GM23338 (cell line): ENCODE measurements around the gene ADGRG1. TPM values are rescaled to one million over a fixed set of nuclear protein-coding genes. Genes with fewer than 3 reads are reported as not detected.

Source experiments
- ATAC-seq: fragments of 200-7000 bp; cut with Tn5 transposase; 3 replicates; pipeline ENCODE4 v1.9.1; 2020
- DNase-seq: peaks from one replicate; pipeline ENCODE4 v3.0.0-alpha.2; 2015; ENCODE audit warnings: low spot score
- H2AFZ ChIP-seq: fragments of 200-600 bp; sonication (generic); 2 replicates; pipeline ENCODE4 v1.8.0; 2016; ENCODE audit warnings: antibody characterized with exemption, mild to moderate bottlenecking, moderate library complexity
- H3F3A ChIP-seq: fragments of 200-600 bp; sonication (generic); replicated peaks from 2 replicates; pipeline ENCODE4 v1.8.0; 2017; ENCODE audit warnings: antibody characterized with exemption, mixed run types, low read depth
- H3K27ac ChIP-seq: fragments of 200-600 bp; sonication (generic); 2 replicates; pipeline ENCODE4 v1.6.1; 2016; ENCODE audit warnings: low read depth
- H3K27me3 ChIP-seq: fragments of 200-600 bp; sonication (generic); 2 replicates; pipeline ENCODE4 v1.8.0; 2016; ENCODE audit warnings: mild to moderate bottlenecking, mixed run types, moderate library complexity; ENCODE audit not compliant: insufficient read depth
- H3K36me3 ChIP-seq: fragments of 200-600 bp; sonication (generic); 2 replicates; pipeline ENCODE4 v1.8.0; 2016; ENCODE audit warnings: mild to moderate bottlenecking; ENCODE audit not compliant: insufficient read depth
- H3K4me1 ChIP-seq: fragments of 200-600 bp; sonication (generic); 2 replicates; pipeline ENCODE4 v1.8.0; 2016; ENCODE audit warnings: mild to moderate bottlenecking, moderate library complexity; ENCODE audit not compliant: insufficient read depth
- H3K4me2 ChIP-seq: fragments of 200-600 bp; sonication (generic); 2 replicates; pipeline ENCODE4 v1.7.1; 2017; ENCODE audit warnings: mixed run types
- H3K4me3 ChIP-seq: fragments of 200-600 bp; sonication (generic); 2 replicates; pipeline ENCODE4 v1.6.1; 2016; ENCODE audit warnings: mixed run types
- H3K79me2 ChIP-seq: fragments of 200-600 bp; sonication (generic); replicated peaks from 2 replicates; pipeline ENCODE4 v1.8.0; 2017; ENCODE audit warnings: mild to moderate bottlenecking; ENCODE audit not compliant: insufficient read depth
- H3K9me2 ChIP-seq: fragments of 200-600 bp; sonication (generic); 2 replicates; pipeline ENCODE4 v1.8.0; 2017; ENCODE audit not compliant: insufficient read depth
- H4K20me1 ChIP-seq: fragments of 200-600 bp; sonication (generic); replicated peaks from 2 replicates; pipeline ENCODE4 v1.8.0; 2017; ENCODE audit warnings: mild to moderate bottlenecking; ENCODE audit not compliant: insufficient read depth
- H3K27ac Mint-ChIP-seq: 2 replicates; pipeline ENCODE4 v1.8.0; 2020; ENCODE audit warnings: inconsistent platforms, mild to moderate bottlenecking, moderate library complexity, mixed read lengths
- H3K27me3 Mint-ChIP-seq: 3 replicates; pipeline ENCODE4 v1.8.0; 2022; ENCODE audit warnings: low read depth, mild to moderate bottlenecking, moderate library complexity, mixed read lengths, inconsistent platforms; ENCODE audit not compliant: insufficient read depth, poor library complexity
- H3K36me3 Mint-ChIP-seq: 3 replicates; pipeline ENCODE4 v1.8.0; 2021; ENCODE audit warnings: low read depth, mild to moderate bottlenecking, inconsistent platforms, moderate library complexity, mixed read lengths
- H3K4me1 Mint-ChIP-seq: 3 replicates; pipeline ENCODE4 v1.8.0; 2020; ENCODE audit warnings: mild to moderate bottlenecking, inconsistent platforms, mixed read lengths
- H3K4me3 Mint-ChIP-seq: 3 replicates; pipeline ENCODE4 v1.8.0; 2021; ENCODE audit warnings: moderate library complexity, mild to moderate bottlenecking, inconsistent platforms, mixed read lengths
- H3K9me3 Mint-ChIP-seq: 3 replicates; pipeline ENCODE4 v1.8.0; 2020; ENCODE audit warnings: moderate library complexity, mild to moderate bottlenecking, inconsistent platforms, mixed read lengths
- CREB1 ChIP-seq: fragments of 250-450 bp; sonication (Bioruptor Pico); IDR thresholded peaks from 2 replicates; pipeline ENCODE4 v1.5.0; 2020; ENCODE audit warnings: low read depth, mild to moderate bottlenecking, moderate library complexity
- EZH2 ChIP-seq: fragments of 200-600 bp; sonication (generic); IDR thresholded peaks from one replicate; pipeline ENCODE4 v1.8.0; 2017; ENCODE audit warnings: antibody characterized with exemption, mild to moderate bottlenecking, low read depth; ENCODE audit not compliant: unreplicated experiment
- EZH2phosphoT487 ChIP-seq: fragments of 200-600 bp; sonication (generic); IDR thresholded peaks from one replicate; pipeline ENCODE4 v1.8.1; 2018; ENCODE audit warnings: antibody characterized with exemption; ENCODE audit not compliant: unreplicated experiment
- JUNB ChIP-seq: IDR thresholded peaks from one replicate; pipeline ENCODE4 v1.6.1; 2016; ENCODE audit warnings: antibody characterized with exemption; ENCODE audit not compliant: unreplicated experiment
- POLR2AphosphoS5 ChIP-seq: IDR thresholded peaks from 2 replicates; pipeline ENCODE4 v1.6.1; 2016; ENCODE audit warnings: antibody characterized with exemption, low read depth
- ZNF114 ChIP-seq: fragments of 250-450 bp; sonication (Bioruptor Pico); IDR thresholded peaks from 2 replicates; pipeline ENCODE4 v1.5.0; 2020; ENCODE audit warnings: mild to moderate bottlenecking, moderate library complexity
- ZNF331 ChIP-seq: fragments of 250-450 bp; sonication (Bioruptor Pico); IDR thresholded peaks from 2 replicates; pipeline ENCODE4 v1.5.0; 2020; ENCODE audit warnings: low read depth, mild to moderate bottlenecking, moderate library complexity
- polyA plus RNA-seq: library from polyadenylated mRNA; unstranded; fragments of >200 nt; fragmentation: Nextera tagmentation; extraction: Ambion mirVana; gene quantifications from 2 replicates; pipeline ENCODE4 v1.2.1, GENCODE V29; 2016
- total RNA-seq: library from RNA; depleted of rRNA; stranded (reverse); fragments of >200 nt; shearing (Covaris generic); gene quantifications from 2 replicates; pipeline ENCODE4 v1.2.3, GENCODE V29; 2014
- TF ChIP-seq, protein P1 (sequence below): IDR thresholded peaks from 2 replicates; pipeline ENCODE4 v1.6.1; 2016; ENCODE audit warnings: antibody characterized with exemption
- TF ChIP-seq, protein P2 (sequence below), 2 experiments: fragments of 200-600 bp in 1 of 2; sonication (generic) in 1 of 2; conservative IDR thresholded peaks; 2 replicates each; pipeline versions ENCODE4 v1.5.1 to v1.6.1; 2016 to 2017; ENCODE audit warnings: antibody characterized with exemption in 2 of 2, low read depth in 2 of 2, mild to moderate bottlenecking in 2 of 2, moderate library complexity in 1 of 2
- TF ChIP-seq, protein P3 (sequence below): fragments of 250-450 bp; sonication (Bioruptor Pico); IDR thresholded peaks from 2 replicates; pipeline ENCODE4 v1.5.0; 2020; ENCODE audit warnings: mild to moderate bottlenecking, moderate library complexity

ADGRG1 gene
- total and polyA plus RNA-seq, 2 experiments from 2014 or later = 0.14 to 0.47 TPM

DNA sequence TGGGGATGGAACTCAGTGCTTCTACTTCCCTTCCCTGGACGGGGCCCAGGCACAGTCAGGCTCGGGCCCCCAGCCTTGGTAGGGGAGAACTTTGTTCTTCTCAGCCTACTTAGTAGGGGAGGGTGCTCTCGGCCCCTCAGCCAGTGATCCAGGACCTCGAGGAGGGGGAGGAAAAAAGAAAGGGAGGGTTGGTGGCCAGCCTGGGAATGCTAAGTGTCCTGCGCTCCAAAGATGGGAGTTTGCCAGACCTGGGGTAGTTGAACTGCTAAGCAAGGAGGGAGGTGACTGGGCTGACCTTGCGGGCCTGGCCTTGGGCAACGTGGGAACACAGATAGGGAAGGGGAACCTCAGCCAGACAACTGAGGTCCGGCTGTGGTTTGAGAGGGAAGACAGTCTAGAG, 12.2 kb downstream of the ADGRG1 start:
- H3K27me3 ChIP-seq = no peaks in the 10 kb centered on the region
- H3K27ac ChIP-seq = no peak overlapping the region
- H3K36me3 ChIP-seq = no peaks in the 10 kb centered on the region
- H3K36me3 Mint-ChIP-seq = no peaks in the 10 kb centered on the region
- H2AFZ ChIP-seq = no peak overlapping the region
- H3K9me3 Mint-ChIP-seq = no peaks in the 10 kb centered on the region
- no peak for ATAC-seq
- no peak overlapping the region for H3K4me2 ChIP-seq
- H3F3A ChIP-seq = no peaks in the 10 kb centered on the region
- peaks cover 17% of the 10 kb centered on the region for H3K27me3 Mint-ChIP-seq
- no peak overlapping the region for H3K27ac Mint-ChIP-seq
- TF ChIP-seq POLR2AphosphoS5 = no peak
- no peak for TF ChIP-seq CREB1
- no peak for TF ChIP-seq EZH2phosphoT487
- TF ChIP-seq EZH2 = no peak
- H3K4me1 ChIP-seq = no peaks in the 10 kb centered on the region; the same call in 1 of the 2 replicates
- no peaks in the 10 kb centered on the region; the same call in 1 of the 2 replicates for H4K20me1 ChIP-seq
- no peak for DNase-seq
- peaks cover 8% of the 10 kb centered on the region; the same call in 2 of the 3 replicates for H3K4me1 Mint-ChIP-seq
- H3K4me3 Mint-ChIP-seq = no peak overlapping the region
- H3K9me2 ChIP-seq = no peaks in the 10 kb centered on the region
- H3K4me3 ChIP-seq = no peak overlapping the region
- H3K79me2 ChIP-seq = no peaks in the 10 kb centered on the region

DNA sequence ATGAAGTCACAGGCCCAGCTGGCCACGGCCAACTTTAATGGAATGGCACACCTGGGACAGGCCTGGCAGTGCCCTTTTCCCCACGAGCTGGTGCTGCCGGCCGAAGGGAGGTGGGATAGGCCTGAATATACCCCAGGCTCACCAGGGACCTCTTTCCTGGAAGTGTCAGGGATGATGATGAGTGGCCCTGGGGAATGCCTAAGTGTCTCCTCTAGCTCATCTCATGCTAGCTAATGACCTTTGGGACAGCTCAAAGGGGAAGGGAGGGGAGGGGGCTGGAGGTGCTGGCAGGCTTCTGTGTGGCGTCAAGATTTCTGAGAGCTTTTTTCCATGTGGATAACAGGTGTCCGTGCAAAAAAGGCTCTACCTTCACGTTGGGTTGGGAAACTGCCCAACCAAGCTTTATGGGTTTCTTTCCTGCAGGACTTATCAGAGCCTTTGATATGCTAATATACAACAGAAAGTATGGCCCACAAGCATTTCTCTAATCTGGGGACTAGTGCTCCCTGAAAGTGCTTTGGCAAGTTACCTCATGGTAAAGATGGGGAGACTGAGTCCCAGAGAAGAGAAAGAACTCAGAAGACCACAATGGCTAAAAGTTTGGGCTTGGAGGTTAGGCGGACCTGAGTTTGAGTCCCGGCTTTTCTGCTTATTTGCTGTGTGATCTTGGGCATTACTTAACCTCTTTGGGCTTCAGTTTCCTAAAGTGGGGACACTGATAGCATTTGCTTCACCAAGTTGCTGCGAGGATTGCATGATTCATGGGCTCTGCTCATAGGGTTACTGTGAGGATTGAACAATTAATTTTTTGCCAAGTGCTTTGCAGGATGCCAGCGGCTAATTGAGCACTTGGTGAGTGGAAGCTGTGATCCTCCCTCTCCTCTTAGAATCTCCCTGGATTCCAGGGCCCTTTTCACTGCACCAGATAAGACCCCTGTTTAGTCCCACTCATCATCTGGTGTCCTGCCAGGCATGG, 14.0 kb downstream of the ADGRG1 start:
- Histone ChIP-seq H3K4me2 (no peak overlapping the region), H2AFZ (no peak overlapping the region), H3F3A (no peaks in the 10 kb centered on the region), H3K79me2 (no peaks in the 10 kb centered on the region), H4K20me1 (no peaks in the 10 kb centered on the region; the same call in 1 of the 2 replicates), H3K4me3 (no peak overlapping the region), H3K27ac (no peak overlapping the region), H3K4me1 (no peaks in the 10 kb centered on the region; the same call in 1 of the 2 replicates), H3K36me3 (no peaks in the 10 kb centered on the region), H3K9me2 (no peaks in the 10 kb centered on the region), H3K27me3 (no peaks in the 10 kb centered on the region)
- Mint-ChIP-seq H3K4me1 (peaks cover 6% of the 10 kb centered on the region; the same call in 2 of the 3 replicates), H3K27ac (no peak overlapping the region), H3K27me3 (peaks cover 15% of the 10 kb centered on the region), H3K9me3 (no peaks in the 10 kb centered on the region), H3K4me3 (no peak overlapping the region), H3K36me3 (no peaks in the 10 kb centered on the region)
- DNase-seq (no peak), ATAC-seq (no peak)
- TF ChIP-seq ZNF331 (CRISPR knock-in tag) (no peak), ZNF114 (CRISPR knock-in tag) (no peak), EZH2 (no peak), EZH2phosphoT487 (no peak), JUNB (no peak)
- TF ChIP-seq, protein P1, sequence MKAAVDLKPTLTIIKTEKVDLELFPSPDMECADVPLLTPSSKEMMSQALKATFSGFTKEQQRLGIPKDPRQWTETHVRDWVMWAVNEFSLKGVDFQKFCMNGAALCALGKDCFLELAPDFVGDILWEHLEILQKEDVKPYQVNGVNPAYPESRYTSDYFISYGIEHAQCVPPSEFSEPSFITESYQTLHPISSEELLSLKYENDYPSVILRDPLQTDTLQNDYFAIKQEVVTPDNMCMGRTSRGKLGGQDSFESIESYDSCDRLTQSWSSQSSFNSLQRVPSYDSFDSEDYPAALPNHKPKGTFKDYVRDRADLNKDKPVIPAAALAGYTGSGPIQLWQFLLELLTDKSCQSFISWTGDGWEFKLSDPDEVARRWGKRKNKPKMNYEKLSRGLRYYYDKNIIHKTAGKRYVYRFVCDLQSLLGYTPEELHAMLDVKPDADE = no peak
- TF ChIP-seq, protein P2, sequence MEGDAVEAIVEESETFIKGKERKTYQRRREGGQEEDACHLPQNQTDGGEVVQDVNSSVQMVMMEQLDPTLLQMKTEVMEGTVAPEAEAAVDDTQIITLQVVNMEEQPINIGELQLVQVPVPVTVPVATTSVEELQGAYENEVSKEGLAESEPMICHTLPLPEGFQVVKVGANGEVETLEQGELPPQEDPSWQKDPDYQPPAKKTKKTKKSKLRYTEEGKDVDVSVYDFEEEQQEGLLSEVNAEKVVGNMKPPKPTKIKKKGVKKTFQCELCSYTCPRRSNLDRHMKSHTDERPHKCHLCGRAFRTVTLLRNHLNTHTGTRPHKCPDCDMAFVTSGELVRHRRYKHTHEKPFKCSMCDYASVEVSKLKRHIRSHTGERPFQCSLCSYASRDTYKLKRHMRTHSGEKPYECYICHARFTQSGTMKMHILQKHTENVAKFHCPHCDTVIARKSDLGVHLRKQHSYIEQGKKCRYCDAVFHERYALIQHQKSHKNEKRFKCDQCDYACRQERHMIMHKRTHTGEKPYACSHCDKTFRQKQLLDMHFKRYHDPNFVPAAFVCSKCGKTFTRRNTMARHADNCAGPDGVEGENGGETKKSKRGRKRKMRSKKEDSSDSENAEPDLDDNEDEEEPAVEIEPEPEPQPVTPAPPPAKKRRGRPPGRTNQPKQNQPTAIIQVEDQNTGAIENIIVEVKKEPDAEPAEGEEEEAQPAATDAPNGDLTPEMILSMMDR (conservative IDR thresholded peaks at IDR 0.05; ENCODE audit: low read depth in 2 of 2) = no peak
- TF ChIP-seq, protein P3, sequence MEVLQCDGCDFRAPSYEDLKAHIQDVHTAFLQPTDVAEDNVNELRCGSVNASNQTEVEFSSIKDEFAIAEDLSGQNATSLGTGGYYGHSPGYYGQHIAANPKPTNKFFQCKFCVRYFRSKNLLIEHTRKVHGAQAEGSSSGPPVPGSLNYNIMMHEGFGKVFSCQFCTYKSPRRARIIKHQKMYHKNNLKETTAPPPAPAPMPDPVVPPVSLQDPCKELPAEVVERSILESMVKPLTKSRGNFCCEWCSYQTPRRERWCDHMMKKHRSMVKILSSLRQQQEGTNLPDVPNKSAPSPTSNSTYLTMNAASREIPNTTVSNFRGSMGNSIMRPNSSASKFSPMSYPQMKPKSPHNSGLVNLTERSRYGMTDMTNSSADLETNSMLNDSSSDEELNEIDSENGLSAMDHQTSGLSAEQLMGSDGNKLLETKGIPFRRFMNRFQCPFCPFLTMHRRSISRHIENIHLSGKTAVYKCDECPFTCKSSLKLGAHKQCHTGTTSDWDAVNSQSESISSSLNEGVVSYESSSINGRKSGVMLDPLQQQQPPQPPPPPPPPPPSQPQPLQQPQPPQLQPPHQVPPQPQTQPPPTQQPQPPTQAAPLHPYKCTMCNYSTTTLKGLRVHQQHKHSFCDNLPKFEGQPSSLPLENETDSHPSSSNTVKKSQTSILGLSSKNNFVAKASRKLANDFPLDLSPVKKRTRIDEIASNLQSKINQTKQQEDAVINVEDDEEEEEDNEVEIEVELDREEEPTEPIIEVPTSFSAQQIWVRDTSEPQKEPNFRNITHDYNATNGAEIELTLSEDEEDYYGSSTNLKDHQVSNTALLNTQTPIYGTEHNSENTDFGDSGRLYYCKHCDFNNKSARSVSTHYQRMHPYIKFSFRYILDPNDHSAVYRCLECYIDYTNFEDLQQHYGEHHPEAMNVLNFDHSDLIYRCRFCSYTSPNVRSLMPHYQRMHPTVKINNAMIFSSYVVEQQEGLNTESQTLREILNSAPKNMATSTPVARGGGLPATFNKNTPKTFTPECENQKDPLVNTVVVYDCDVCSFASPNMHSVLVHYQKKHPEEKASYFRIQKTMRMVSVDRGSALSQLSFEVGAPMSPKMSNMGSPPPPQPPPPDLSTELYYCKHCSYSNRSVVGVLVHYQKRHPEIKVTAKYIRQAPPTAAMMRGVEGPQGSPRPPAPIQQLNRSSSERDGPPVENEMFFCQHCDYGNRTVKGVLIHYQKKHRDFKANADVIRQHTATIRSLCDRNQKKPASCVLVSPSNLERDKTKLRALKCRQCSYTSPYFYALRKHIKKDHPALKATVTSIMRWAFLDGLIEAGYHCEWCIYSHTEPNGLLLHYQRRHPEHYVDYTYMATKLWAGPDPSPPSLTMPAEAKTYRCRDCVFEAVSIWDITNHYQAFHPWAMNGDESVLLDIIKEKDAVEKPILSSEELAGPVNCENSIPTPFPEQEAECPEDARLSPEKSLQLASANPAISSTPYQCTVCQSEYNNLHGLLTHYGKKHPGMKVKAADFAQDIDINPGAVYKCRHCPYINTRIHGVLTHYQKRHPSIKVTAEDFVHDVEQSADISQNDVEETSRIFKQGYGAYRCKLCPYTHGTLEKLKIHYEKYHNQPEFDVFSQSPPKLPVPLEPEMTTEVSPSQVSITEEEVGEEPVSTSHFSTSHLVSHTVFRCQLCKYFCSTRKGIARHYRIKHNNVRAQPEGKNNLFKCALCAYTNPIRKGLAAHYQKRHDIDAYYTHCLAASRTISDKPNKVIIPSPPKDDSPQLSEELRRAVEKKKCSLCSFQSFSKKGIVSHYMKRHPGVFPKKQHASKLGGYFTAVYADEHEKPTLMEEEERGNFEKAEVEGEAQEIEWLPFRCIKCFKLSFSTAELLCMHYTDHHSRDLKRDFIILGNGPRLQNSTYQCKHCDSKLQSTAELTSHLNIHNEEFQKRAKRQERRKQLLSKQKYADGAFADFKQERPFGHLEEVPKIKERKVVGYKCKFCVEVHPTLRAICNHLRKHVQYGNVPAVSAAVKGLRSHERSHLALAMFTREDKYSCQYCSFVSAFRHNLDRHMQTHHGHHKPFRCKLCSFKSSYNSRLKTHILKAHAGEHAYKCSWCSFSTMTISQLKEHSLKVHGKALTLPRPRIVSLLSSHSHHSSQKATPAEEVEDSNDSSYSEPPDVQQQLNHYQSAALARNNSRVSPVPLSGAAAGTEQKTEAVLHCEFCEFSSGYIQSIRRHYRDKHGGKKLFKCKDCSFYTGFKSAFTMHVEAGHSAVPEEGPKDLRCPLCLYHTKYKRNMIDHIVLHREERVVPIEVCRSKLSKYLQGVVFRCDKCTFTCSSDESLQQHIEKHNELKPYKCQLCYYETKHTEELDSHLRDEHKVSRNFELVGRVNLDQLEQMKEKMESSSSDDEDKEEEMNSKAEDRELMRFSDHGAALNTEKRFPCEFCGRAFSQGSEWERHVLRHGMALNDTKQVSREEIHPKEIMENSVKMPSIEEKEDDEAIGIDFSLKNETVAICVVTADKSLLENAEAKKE (CRISPR knock-in tag) = no peak
